Measurements from ENCODE around the gene GPATCH1.
"Not testable (repeated sequence)": the region's sequence is repeated elsewhere in the genome, so short reads cannot be mapped to it uniquely, and the experiment has no call there.

The GPATCH1 gene

GRCh38 chr19:33146209-33146608 is 65.2 kb downstream of the GPATCH1 start:
- DNase-seq (ENCODE audit: low spot score in 2 of 2), result no peak
- Mint-ChIP-seq H3K27ac (no peak overlapping the region), H3K27me3 (peaks cover 13% of the 10 kb centered on the region), H3K4me3 (no peak overlapping the region), H3K9me3 (no peaks in the 10 kb centered on the region), H3K4me1 (peaks cover 4% of the 10 kb centered on the region), H3K36me3 (no peaks in the 10 kb centered on the region)
- ATAC-seq (ENCODE audit: low read depth), result no peak

- Mint-ChIP-seq H3K9me3 (no peaks in the 10 kb centered on the region), H3K27me3 (peaks cover 7% of the 10 kb centered on the region), H3K27ac (no peak overlapping the region), H3K4me1 (peaks cover 4% of the 10 kb centered on the region), H3K4me3 (no peak overlapping the region), H3K36me3 (no peaks in the 10 kb centered on the region)
- no peak for ATAC-seq (ENCODE audit: low read depth)
- no peak for DNase-seq (ENCODE audit: low spot score in 2 of 2)
Measured at GRCh38 chr19:33147538-33147937, 66.6 kb downstream of the GPATCH1 start.

- H3K27ac Mint-ChIP-seq, result no peak overlapping the region
- H3K9me3 Mint-ChIP-seq, result no peaks in the 10 kb centered on the region
- no peak for DNase-seq (ENCODE audit: low spot score in 2 of 2)
- H3K4me1 Mint-ChIP-seq, result no peaks in the 10 kb centered on the region
- no peak for ATAC-seq (ENCODE audit: low read depth)
- peaks cover 7% of the 10 kb centered on the region for H3K27me3 Mint-ChIP-seq
- no peak overlapping the region for H3K4me3 Mint-ChIP-seq
- no peaks in the 10 kb centered on the region for H3K36me3 Mint-ChIP-seq
Measured at GRCh38 chr19:33150852-33151518, 70.0 kb downstream of the GPATCH1 start.

GRCh38 chr19:33152176-33152575 is 71.2 kb downstream of the GPATCH1 start:
- H3K4me3 Mint-ChIP-seq, result no peak overlapping the region
- H3K9me3 Mint-ChIP-seq, result no peaks in the 10 kb centered on the region
- DNase-seq (ENCODE audit: low spot score in 2 of 2), result no peak

GRCh38 chr19:33152625-33153024 is 71.6 kb downstream of the GPATCH1 start:
- not testable (repeated sequence) for DNase-seq (ENCODE audit: low spot score in 2 of 2); H3K4me3 Mint-ChIP-seq; H3K36me3 Mint-ChIP-seq; H3K27me3 Mint-ChIP-seq; ATAC-seq (ENCODE audit: low read depth); H3K27ac Mint-ChIP-seq; H3K4me1 Mint-ChIP-seq; H3K9me3 Mint-ChIP-seq

More at GRCh38 chr19:33152176-33152575, 71.2 kb downstream of the GPATCH1 start:
- no peak overlapping the region for H3K27ac Mint-ChIP-seq
- H3K36me3 Mint-ChIP-seq, result no peaks in the 10 kb centered on the region
- peaks cover 7% of the 10 kb centered on the region for H3K27me3 Mint-ChIP-seq
- ATAC-seq (ENCODE audit: low read depth), result no peak
- H3K4me1 Mint-ChIP-seq, result no peaks in the 10 kb centered on the region

- not testable (repeated sequence) for H3K9me3 Mint-ChIP-seq; ATAC-seq (ENCODE audit: low read depth); H3K4me3 Mint-ChIP-seq; DNase-seq (ENCODE audit: low spot score in 2 of 2); H3K4me1 Mint-ChIP-seq; H3K36me3 Mint-ChIP-seq; H3K27ac Mint-ChIP-seq; H3K27me3 Mint-ChIP-seq
Measured at GRCh38 chr19:33154313-33154712, 73.3 kb downstream of the GPATCH1 start.

GRCh38 chr19:33156334-33156733 is 75.4 kb downstream of the GPATCH1 start:
- H3K9me3 Mint-ChIP-seq, result no peaks in the 10 kb centered on the region
- peaks cover 5% of the 10 kb centered on the region for H3K27me3 Mint-ChIP-seq
- H3K4me1 Mint-ChIP-seq, result peaks cover 4% of the 10 kb centered on the region
- H3K4me3 Mint-ChIP-seq, result no peak overlapping the region
- peaks cover 3% of the 10 kb centered on the region for H3K36me3 Mint-ChIP-seq
- no peak for ATAC-seq (ENCODE audit: low read depth)
- no peak overlapping the region for H3K27ac Mint-ChIP-seq
- no peak for DNase-seq (ENCODE audit: low spot score in 2 of 2)

- H3K4me1 Mint-ChIP-seq, result peaks cover 4% of the 10 kb centered on the region
- H3K27me3 Mint-ChIP-seq, result peaks cover 5% of the 10 kb centered on the region
- H3K9me3 Mint-ChIP-seq, result no peaks in the 10 kb centered on the region
- ATAC-seq (ENCODE audit: low read depth) (no peak), DNase-seq (ENCODE audit: low spot score in 2 of 2) (no peak)
- H3K4me3 Mint-ChIP-seq, result no peak overlapping the region
- H3K27ac Mint-ChIP-seq, result no peak overlapping the region
- H3K36me3 Mint-ChIP-seq, result peaks cover 3% of the 10 kb centered on the region
Measured at GRCh38 chr19:33157906-33158305, 76.9 kb downstream of the GPATCH1 start.

GRCh38 chr19:33158365-33158764 is 77.4 kb downstream of the GPATCH1 start:
- Mint-ChIP-seq H3K27ac (no peak overlapping the region), H3K9me3 (no peaks in the 10 kb centered on the region), H3K36me3 (peaks cover 3% of the 10 kb centered on the region), H3K4me1 (peaks cover 4% of the 10 kb centered on the region), H3K4me3 (no peak overlapping the region), H3K27me3 (peaks cover 5% of the 10 kb centered on the region)
- DNase-seq (ENCODE audit: low spot score in 2 of 2) (no peak), ATAC-seq (ENCODE audit: low read depth) (no peak)

GRCh38 chr19:33159149-33159548 is 78.2 kb downstream of the GPATCH1 start:
- no peaks in the 10 kb centered on the region for H3K9me3 Mint-ChIP-seq
- H3K4me3 Mint-ChIP-seq, result no peak overlapping the region
- H3K27me3 Mint-ChIP-seq, result peaks cover 5% of the 10 kb centered on the region
- ATAC-seq (ENCODE audit: low read depth) (no peak), DNase-seq (ENCODE audit: low spot score in 2 of 2) (no peak)
- H3K36me3 Mint-ChIP-seq, result peaks cover 5% of the 10 kb centered on the region
- peaks cover 4% of the 10 kb centered on the region for H3K4me1 Mint-ChIP-seq
- H3K27ac Mint-ChIP-seq, result no peak overlapping the region

- H3K4me1 Mint-ChIP-seq, result peaks cover 5% of the 10 kb centered on the region
- H3K9me3 Mint-ChIP-seq, result no peaks in the 10 kb centered on the region
- no peak overlapping the region for H3K4me3 Mint-ChIP-seq
- DNase-seq (ENCODE audit: low spot score in 2 of 2) (no peak), ATAC-seq (ENCODE audit: low read depth) (no peak)
- peaks cover 2% of the 10 kb centered on the region for H3K27me3 Mint-ChIP-seq
- peaks cover 9% of the 10 kb centered on the region for H3K36me3 Mint-ChIP-seq
- no peak overlapping the region for H3K27ac Mint-ChIP-seq
Measured at GRCh38 chr19:33159893-33160292, 78.9 kb downstream of the GPATCH1 start.

GRCh38 chr19:33161201-33161600 is 80.2 kb downstream of the GPATCH1 start:
- Mint-ChIP-seq H3K27me3 (no peaks in the 10 kb centered on the region), H3K27ac (no peak overlapping the region), H3K4me1 (peaks cover 6% of the 10 kb centered on the region), H3K9me3 (no peaks in the 10 kb centered on the region), H3K4me3 (no peak overlapping the region), H3K36me3 (peaks cover 9% of the 10 kb centered on the region)
- ATAC-seq (ENCODE audit: low read depth), result no peak
- DNase-seq (ENCODE audit: low spot score in 2 of 2), result no peak

- peaks cover 18% of the 10 kb centered on the region for H3K36me3 Mint-ChIP-seq
- no peak overlapping the region for H3K4me3 Mint-ChIP-seq
- DNase-seq (ENCODE audit: low spot score in 2 of 2) (no peak), ATAC-seq (ENCODE audit: low read depth) (no peak)
- peaks cover 6% of the 10 kb centered on the region for H3K4me1 Mint-ChIP-seq
- H3K27me3 Mint-ChIP-seq, result no peaks in the 10 kb centered on the region
- no peak overlapping the region for H3K27ac Mint-ChIP-seq
- peaks cover 8% of the 10 kb centered on the region for H3K9me3 Mint-ChIP-seq
Measured at GRCh38 chr19:33163481-33163880, 82.5 kb downstream of the GPATCH1 start.

- H3K36me3 Mint-ChIP-seq, result peaks cover 22% of the 10 kb centered on the region
- peaks cover 12% of the 10 kb centered on the region for H3K9me3 Mint-ChIP-seq
- not testable (repeated sequence) for DNase-seq (ENCODE audit: low spot score in 2 of 2); H3K27me3 Mint-ChIP-seq; H3K27ac Mint-ChIP-seq; H3K4me3 Mint-ChIP-seq; ATAC-seq (ENCODE audit: low read depth); H3K4me1 Mint-ChIP-seq
Measured at GRCh38 chr19:33166037-33166436, 85.1 kb downstream of the GPATCH1 start.

- no peak overlapping the region for H3K27ac Mint-ChIP-seq
- DNase-seq (ENCODE audit: low spot score in 2 of 2) (no peak), ATAC-seq (ENCODE audit: low read depth) (no peak)
- peaks cover 7% of the 10 kb centered on the region for H3K4me1 Mint-ChIP-seq
- no peaks in the 10 kb centered on the region for H3K27me3 Mint-ChIP-seq
- H3K4me3 Mint-ChIP-seq, result no peak overlapping the region
- H3K36me3 Mint-ChIP-seq, result peaks cover 23% of the 10 kb centered on the region
- H3K9me3 Mint-ChIP-seq, result peaks cover 12% of the 10 kb centered on the region
Measured at GRCh38 chr19:33167438-33167837, 86.5 kb downstream of the GPATCH1 start.
